Neural cell (in vitro differentiated cells): ENCODE data around the gene PHLDA1. TPM values are rescaled to one million over a fixed set of nuclear protein-coding genes. Genes with fewer than 3 reads are reported as not detected.

Source experiments
- H2AFZ ChIP-seq: fragments of 200-600, 300-800 bp; sonication (generic), shearing (Covaris generic); 2 replicates; pipeline ENCODE4 v1.6.0; 2014; ENCODE audit warnings: low read depth, mild to moderate bottlenecking, antibody characterized with exemption, low read length, moderate library complexity
- H3F3A ChIP-seq: fragments of 200-600 bp; shearing (Covaris generic); 2 replicates; pipeline ENCODE4 v1.6.1; 2016; ENCODE audit warnings: mild to moderate bottlenecking, moderate library complexity, mixed read lengths, antibody characterized with exemption, low read length; ENCODE audit not compliant: insufficient read depth, poor library complexity, severe bottlenecking
- H3K27ac ChIP-seq: fragments of 200-600, 300-800 bp; sonication (generic), shearing (Covaris generic); 2 replicates; pipeline ENCODE4 v1.5.1; 2014; ENCODE audit warnings: mild to moderate bottlenecking, low read length, moderate library complexity
- H3K27me3 ChIP-seq: fragments of 300-800, 200-600 bp; sonication (generic), shearing (Covaris generic); 2 replicates; pipeline ENCODE4 v1.6.0; 2014; ENCODE audit warnings: mild to moderate bottlenecking, low read depth, low read length, moderate library complexity; ENCODE audit not compliant: insufficient read depth
- H3K36me3 ChIP-seq: fragments of 300-800, 200-600 bp; sonication (generic), shearing (Covaris generic); 2 replicates; pipeline ENCODE4 v1.5.1; 2014; ENCODE audit warnings: mild to moderate bottlenecking, antibody characterized with exemption, low read length, moderate library complexity; ENCODE audit not compliant: insufficient read depth
- H3K4me2 ChIP-seq: fragments of 300-800, 200-600 bp; sonication (generic), shearing (Covaris generic); 2 replicates; pipeline ENCODE4 v1.6.0; 2014; ENCODE audit warnings: mild to moderate bottlenecking, low read length
- H3K4me3 ChIP-seq: fragments of 300-800, 200-600 bp; sonication (generic), shearing (Covaris generic); 2 replicates; pipeline ENCODE4 v1.5.1; 2014; ENCODE audit warnings: mild to moderate bottlenecking, low read length, moderate library complexity
- H3K79me2 ChIP-seq: fragments of 200-600 bp; shearing (Covaris generic); replicated peaks from 2 replicates; pipeline ENCODE4 v1.6.0; 2014; ENCODE audit warnings: mild to moderate bottlenecking, low read length, moderate library complexity; ENCODE audit not compliant: insufficient read depth
- H3K9ac ChIP-seq: fragments of 300-800, 200-600 bp; sonication (generic), shearing (Covaris generic); 2 replicates; pipeline ENCODE4 v1.6.1; 2016; ENCODE audit warnings: mild to moderate bottlenecking, low read length, mixed read lengths
- H3K9me2 ChIP-seq: fragments of 200-600 bp; shearing (Covaris generic); 2 replicates; pipeline ENCODE4 v1.6.1; 2016; ENCODE audit warnings: mild to moderate bottlenecking, low read length, mixed read lengths; ENCODE audit not compliant: insufficient read depth
- H3K9me3 ChIP-seq: fragments of 200-600, 300-800 bp; sonication (generic), shearing (Covaris generic); 2 replicates; pipeline ENCODE4 v1.6.1; 2016; ENCODE audit warnings: mild to moderate bottlenecking, mixed run types, low read length, moderate library complexity, mixed read lengths
- H4K20me1 ChIP-seq: fragments of 200-600 bp; shearing (Covaris generic); 2 replicates; pipeline ENCODE4 v1.6.1; 2016; ENCODE audit warnings: mild to moderate bottlenecking, mixed run types; ENCODE audit not compliant: insufficient read depth
- EP300 ChIP-seq: fragments of 450-650 bp; conservative IDR thresholded peaks from 2 replicates; pipeline ENCODE4 v1.6.1; 2014; ENCODE audit warnings: antibody characterized with exemption, mild to moderate bottlenecking, moderate library complexity; ENCODE audit not compliant: poor library complexity, severe bottlenecking
- EZH2 ChIP-seq: fragments of 200-600, 300-800 bp; shearing (Covaris generic), sonication (generic); IDR thresholded peaks from 2 replicates; pipeline ENCODE4 v1.6.1; 2014; ENCODE audit warnings: antibody characterized with exemption, low read length, borderline replicate concordance, mild to moderate bottlenecking; ENCODE audit not compliant: insufficient read depth, poor library complexity, severe bottlenecking
- MXI1 ChIP-seq: fragments of 450-650 bp; conservative IDR thresholded peaks from 2 replicates; pipeline ENCODE4 v1.6.1; 2014; ENCODE audit warnings: antibody characterized with exemption, mild to moderate bottlenecking; ENCODE audit not compliant: poor library complexity, severe bottlenecking
- POLR2AphosphoS5 ChIP-seq: IDR thresholded peaks from 2 replicates; pipeline ENCODE4 v1.6.1; 2012
- RAD21 ChIP-seq: fragments of 450-650 bp; conservative IDR thresholded peaks from 2 replicates; pipeline ENCODE4 v1.6.1; 2014; ENCODE audit warnings: antibody characterized with exemption, mild to moderate bottlenecking, moderate library complexity
- SMC3 ChIP-seq: fragments of 450-650 bp; conservative IDR thresholded peaks from 2 replicates; pipeline ENCODE4 v1.6.1; 2014; ENCODE audit warnings: antibody characterized with exemption, mild to moderate bottlenecking, moderate library complexity; ENCODE audit not compliant: poor library complexity
- TAF1 ChIP-seq: IDR thresholded peaks from 2 replicates; pipeline ENCODE4 v1.6.1; 2012; ENCODE audit warnings: low read depth
- polyA plus RNA-seq: library from polyadenylated mRNA; depleted of rRNA; stranded (reverse); fragments of >200 nt; gene quantifications from 2 replicates; pipeline ENCODE4 v1.2.3, GENCODE V29; 2014
- TF ChIP-seq, protein P1 (sequence below): IDR thresholded peaks from 2 replicates; pipeline ENCODE4 v1.6.1; 2012; ENCODE audit warnings: borderline replicate concordance
- TF ChIP-seq, protein P2 (sequence below): fragments of 450-650 bp; IDR thresholded peaks from 2 replicates; pipeline ENCODE4 v1.5.1; 2014; ENCODE audit warnings: antibody characterized with exemption, mild to moderate bottlenecking, moderate library complexity; ENCODE audit not compliant: poor library complexity, severe bottlenecking

The PHLDA1 gene
- polyA plus RNA-seq, 1 donor from 2014 or later = 8.5 TPM

DNA sequence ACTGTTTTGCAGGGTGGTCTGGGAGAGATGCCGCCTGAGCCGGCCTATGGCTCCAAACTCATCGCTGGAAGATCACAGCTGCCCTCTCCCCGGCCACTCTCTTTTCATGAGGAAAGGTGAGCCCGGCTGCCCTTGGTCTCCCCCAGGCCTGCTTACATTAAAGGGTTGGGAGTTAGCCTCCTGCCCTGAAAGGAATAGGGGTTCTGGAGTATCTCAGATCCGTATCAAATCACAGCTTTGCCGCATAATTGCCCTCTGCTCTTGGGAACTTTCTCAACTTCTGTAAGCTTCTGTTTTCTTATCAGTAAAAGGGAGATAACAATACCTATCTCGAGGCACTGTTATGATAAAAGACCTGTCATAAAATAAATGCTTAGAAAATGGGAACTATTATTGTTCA is 17.6 kb downstream of the PHLDA1 start:
- no peaks in the 10 kb centered on the region for H3K9me2 ChIP-seq
- no peaks in the 10 kb centered on the region for H3K27me3 ChIP-seq
- H3K36me3 ChIP-seq = no peaks in the 10 kb centered on the region
- H2AFZ ChIP-seq = no peak overlapping the region
- H3K27ac ChIP-seq = no peak overlapping the region
- no peaks in the 10 kb centered on the region for H3K79me2 ChIP-seq
- TF ChIP-seq TAF1 (no peak), EZH2 (no peak), POLR2AphosphoS5 (no peak), MXI1 (no peak), RAD21 (no peak), EP300 (no peak), SMC3 (no peak)
- TF ChIP-seq, protein P1, sequence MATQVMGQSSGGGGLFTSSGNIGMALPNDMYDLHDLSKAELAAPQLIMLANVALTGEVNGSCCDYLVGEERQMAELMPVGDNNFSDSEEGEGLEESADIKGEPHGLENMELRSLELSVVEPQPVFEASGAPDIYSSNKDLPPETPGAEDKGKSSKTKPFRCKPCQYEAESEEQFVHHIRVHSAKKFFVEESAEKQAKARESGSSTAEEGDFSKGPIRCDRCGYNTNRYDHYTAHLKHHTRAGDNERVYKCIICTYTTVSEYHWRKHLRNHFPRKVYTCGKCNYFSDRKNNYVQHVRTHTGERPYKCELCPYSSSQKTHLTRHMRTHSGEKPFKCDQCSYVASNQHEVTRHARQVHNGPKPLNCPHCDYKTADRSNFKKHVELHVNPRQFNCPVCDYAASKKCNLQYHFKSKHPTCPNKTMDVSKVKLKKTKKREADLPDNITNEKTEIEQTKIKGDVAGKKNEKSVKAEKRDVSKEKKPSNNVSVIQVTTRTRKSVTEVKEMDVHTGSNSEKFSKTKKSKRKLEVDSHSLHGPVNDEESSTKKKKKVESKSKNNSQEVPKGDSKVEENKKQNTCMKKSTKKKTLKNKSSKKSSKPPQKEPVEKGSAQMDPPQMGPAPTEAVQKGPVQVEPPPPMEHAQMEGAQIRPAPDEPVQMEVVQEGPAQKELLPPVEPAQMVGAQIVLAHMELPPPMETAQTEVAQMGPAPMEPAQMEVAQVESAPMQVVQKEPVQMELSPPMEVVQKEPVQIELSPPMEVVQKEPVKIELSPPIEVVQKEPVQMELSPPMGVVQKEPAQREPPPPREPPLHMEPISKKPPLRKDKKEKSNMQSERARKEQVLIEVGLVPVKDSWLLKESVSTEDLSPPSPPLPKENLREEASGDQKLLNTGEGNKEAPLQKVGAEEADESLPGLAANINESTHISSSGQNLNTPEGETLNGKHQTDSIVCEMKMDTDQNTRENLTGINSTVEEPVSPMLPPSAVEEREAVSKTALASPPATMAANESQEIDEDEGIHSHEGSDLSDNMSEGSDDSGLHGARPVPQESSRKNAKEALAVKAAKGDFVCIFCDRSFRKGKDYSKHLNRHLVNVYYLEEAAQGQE = no peak
- no peak overlapping the region for H3K9ac ChIP-seq
- no peaks in the 10 kb centered on the region for H4K20me1 ChIP-seq
- no peaks in the 10 kb centered on the region for H3F3A ChIP-seq
- no peaks in the 10 kb centered on the region for H3K9me3 ChIP-seq
- H3K4me2 ChIP-seq = no peak overlapping the region
- H3K4me3 ChIP-seq = no peak overlapping the region

DNA sequence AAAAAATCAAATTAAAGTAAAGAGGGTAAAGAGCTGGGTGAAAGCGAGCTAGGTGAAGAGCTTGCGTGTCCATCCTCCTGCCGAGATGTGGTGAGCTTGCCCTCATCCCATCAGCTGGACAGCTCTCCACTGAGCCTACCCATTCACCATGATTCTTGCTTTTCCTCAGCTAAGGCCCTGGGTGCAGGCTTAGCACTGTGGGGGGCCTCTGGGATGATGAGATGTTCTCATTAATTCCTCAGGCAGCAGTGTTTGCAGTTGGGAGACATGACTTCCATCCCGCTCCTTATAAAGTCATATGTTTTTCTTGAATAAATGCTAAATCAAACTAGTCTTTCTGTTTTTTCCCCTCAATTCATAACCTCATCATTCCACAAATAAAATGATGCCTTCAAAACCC is 18.0 kb downstream of the PHLDA1 start:
- H3K79me2 ChIP-seq = no peaks in the 10 kb centered on the region
- no peaks in the 10 kb centered on the region for H3K9me3 ChIP-seq
- H4K20me1 ChIP-seq = no peaks in the 10 kb centered on the region
- no peak overlapping the region for H3K9ac ChIP-seq
- no peak overlapping the region for H3K4me2 ChIP-seq
- no peaks in the 10 kb centered on the region for H3F3A ChIP-seq
- H3K27ac ChIP-seq = no peak overlapping the region
- no peaks in the 10 kb centered on the region for H3K36me3 ChIP-seq
- H3K27me3 ChIP-seq = no peaks in the 10 kb centered on the region
- no peak overlapping the region for H3K4me3 ChIP-seq
- H2AFZ ChIP-seq = no peak overlapping the region
- no peaks in the 10 kb centered on the region for H3K9me2 ChIP-seq
- TF ChIP-seq POLR2AphosphoS5 (no peak), MXI1 (no peak), SMC3 (no peak), EP300 (no peak), RAD21 (no peak), EZH2 (no peak), TAF1 (no peak)
- TF ChIP-seq, protein P2, sequence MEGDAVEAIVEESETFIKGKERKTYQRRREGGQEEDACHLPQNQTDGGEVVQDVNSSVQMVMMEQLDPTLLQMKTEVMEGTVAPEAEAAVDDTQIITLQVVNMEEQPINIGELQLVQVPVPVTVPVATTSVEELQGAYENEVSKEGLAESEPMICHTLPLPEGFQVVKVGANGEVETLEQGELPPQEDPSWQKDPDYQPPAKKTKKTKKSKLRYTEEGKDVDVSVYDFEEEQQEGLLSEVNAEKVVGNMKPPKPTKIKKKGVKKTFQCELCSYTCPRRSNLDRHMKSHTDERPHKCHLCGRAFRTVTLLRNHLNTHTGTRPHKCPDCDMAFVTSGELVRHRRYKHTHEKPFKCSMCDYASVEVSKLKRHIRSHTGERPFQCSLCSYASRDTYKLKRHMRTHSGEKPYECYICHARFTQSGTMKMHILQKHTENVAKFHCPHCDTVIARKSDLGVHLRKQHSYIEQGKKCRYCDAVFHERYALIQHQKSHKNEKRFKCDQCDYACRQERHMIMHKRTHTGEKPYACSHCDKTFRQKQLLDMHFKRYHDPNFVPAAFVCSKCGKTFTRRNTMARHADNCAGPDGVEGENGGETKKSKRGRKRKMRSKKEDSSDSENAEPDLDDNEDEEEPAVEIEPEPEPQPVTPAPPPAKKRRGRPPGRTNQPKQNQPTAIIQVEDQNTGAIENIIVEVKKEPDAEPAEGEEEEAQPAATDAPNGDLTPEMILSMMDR = no peak
- TF ChIP-seq, protein P1 = no peak
